Brain microvascular endothelial cell (primary cell): ENCODE measurements around the gene KLHL14.

ENCODE experiments used
- DNase-seq: peaks from one replicate; pipeline ENCODE4 v3.0.0-alpha.2; 2020
- H3K27ac ChIP-seq: fragments of 250-450 bp; sonication (Bioruptor Pico); 2 replicates; pipeline ENCODE4 v1.5.1; 2020; ENCODE audit warnings: mild to moderate bottlenecking, moderate library complexity
- H3K27me3 ChIP-seq: fragments of 250-450 bp; sonication (Bioruptor Pico); replicated peaks from 2 replicates; pipeline ENCODE4 v1.5.1; 2020; ENCODE audit warnings: mild to moderate bottlenecking
- H3K36me3 ChIP-seq: fragments of 250-450 bp; sonication (Bioruptor Pico); replicated peaks from 2 replicates; pipeline ENCODE4 v1.5.1; 2020; ENCODE audit warnings: mild to moderate bottlenecking
- H3K4me3 ChIP-seq: 2 replicates; pipeline ENCODE4 v1.5.1; 2011; ENCODE audit warnings: low read depth, mild to moderate bottlenecking, control low read depth, low read length, moderate library complexity
- in situ Hi-C: cut with HindIII; loops from 2 replicates; pipeline ENCODE4 v1.10.0; 2017; ENCODE audit warnings: low sequenced_read_pairs, low pct_ligation_motif_present
- TF ChIP-seq, protein P1 (sequence below): IDR thresholded peaks from 2 replicates; pipeline ENCODE4 v1.5.1; 2011; ENCODE audit warnings: low read depth, mild to moderate bottlenecking, moderate library complexity, low read length, control low read depth, inconsistent platforms; ENCODE audit errors: missing control alignments

Gene KLHL14

DNA sequence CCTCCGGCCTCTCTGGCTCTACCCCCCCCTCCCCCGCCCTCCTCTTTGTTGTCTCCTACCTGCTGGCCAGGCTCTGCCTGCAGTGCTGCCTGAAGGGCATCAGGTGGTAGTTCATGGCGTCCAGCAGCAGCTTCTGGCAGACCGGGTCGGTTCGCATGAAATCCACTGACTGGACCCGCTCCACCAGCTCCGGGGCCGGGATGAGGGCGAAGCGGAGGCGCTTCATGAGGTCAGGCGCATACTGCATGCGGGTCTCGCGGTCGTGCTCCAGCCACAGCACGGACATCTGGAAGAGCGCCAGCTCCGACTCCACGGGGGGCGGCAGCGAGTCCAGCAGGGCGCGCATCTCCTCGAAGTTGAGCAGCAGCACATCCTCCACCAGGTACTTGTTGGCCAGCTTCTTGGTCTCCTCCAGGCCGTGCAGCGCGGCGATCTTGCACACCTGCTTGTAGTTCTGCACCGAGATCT lies 3.2 kb downstream of the KLHL14 start:
- Histone ChIP-seq H3K27me3 (peaks cover 24% of the 10 kb centered on the region), H3K27ac (no peak overlapping the region), H3K4me3 (no peak overlapping the region), H3K36me3 (no peaks in the 10 kb centered on the region)
- TF ChIP-seq, protein P1, sequence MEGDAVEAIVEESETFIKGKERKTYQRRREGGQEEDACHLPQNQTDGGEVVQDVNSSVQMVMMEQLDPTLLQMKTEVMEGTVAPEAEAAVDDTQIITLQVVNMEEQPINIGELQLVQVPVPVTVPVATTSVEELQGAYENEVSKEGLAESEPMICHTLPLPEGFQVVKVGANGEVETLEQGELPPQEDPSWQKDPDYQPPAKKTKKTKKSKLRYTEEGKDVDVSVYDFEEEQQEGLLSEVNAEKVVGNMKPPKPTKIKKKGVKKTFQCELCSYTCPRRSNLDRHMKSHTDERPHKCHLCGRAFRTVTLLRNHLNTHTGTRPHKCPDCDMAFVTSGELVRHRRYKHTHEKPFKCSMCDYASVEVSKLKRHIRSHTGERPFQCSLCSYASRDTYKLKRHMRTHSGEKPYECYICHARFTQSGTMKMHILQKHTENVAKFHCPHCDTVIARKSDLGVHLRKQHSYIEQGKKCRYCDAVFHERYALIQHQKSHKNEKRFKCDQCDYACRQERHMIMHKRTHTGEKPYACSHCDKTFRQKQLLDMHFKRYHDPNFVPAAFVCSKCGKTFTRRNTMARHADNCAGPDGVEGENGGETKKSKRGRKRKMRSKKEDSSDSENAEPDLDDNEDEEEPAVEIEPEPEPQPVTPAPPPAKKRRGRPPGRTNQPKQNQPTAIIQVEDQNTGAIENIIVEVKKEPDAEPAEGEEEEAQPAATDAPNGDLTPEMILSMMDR, result no peak
- in situ Hi-C loops, result no loop called here
- DNase-seq, result no peak

DNA sequence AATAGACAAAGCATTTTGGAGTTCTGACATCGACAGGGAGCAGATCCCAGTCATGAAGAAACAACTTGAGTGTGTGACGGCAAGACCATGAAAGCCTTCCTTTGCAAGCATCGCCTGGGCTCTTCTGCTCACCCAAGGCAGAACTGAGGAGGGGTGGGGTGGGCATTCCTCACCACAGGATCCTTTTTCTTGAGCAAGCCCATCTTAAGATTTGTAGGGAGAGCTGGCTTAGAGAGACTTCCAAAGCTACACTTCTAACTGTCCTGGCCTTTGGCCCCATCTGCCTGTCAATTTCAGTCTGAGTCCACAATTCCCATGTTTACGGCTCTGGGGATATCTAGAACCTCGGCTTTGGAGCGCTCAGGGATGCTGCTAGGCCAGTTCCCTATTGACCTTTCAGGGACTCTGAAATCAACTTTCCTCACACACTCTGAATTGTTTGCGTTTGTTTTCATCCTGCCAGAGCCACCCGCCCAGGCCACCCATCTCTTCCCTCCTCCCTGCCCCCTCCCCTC lies 3.7 kb downstream of the KLHL14 start:
- Histone ChIP-seq H3K36me3 (no peaks in the 10 kb centered on the region), H3K27ac (no peak overlapping the region), H3K27me3 (peaks cover 24% of the 10 kb centered on the region), H3K4me3 (no peak overlapping the region)
- in situ Hi-C loops, result no loop called here
- TF ChIP-seq, protein P1, result no peak
- DNase-seq, result no peak

DNA sequence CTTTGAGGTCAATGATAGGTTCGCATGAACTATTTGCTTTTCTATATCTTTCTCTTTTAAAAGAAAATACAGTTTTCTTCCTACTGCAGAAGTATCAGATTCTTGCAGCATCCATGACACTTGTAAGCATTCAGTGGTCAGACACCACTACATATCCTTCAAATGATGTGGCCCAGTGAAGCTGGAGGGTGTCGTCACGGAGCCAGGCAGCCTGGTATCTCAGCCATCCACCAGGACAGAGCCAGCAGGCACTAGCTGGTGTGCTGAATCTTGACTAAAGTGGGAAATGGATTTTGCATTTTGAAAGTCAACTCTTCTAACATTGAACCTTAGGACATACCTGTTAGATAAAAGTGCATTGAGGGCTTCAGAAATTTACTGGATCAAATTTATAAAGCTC lies 5.4 kb downstream of the KLHL14 start:
- peaks cover 22% of the 10 kb centered on the region for H3K27me3 ChIP-seq
- no peak overlapping the region for H3K4me3 ChIP-seq
- TF ChIP-seq, protein P1, result no peak
- H3K27ac ChIP-seq, result no peak overlapping the region
- in situ Hi-C loops, result no loop called here
- DNase-seq, result no peak
- H3K36me3 ChIP-seq, result no peaks in the 10 kb centered on the region

DNA sequence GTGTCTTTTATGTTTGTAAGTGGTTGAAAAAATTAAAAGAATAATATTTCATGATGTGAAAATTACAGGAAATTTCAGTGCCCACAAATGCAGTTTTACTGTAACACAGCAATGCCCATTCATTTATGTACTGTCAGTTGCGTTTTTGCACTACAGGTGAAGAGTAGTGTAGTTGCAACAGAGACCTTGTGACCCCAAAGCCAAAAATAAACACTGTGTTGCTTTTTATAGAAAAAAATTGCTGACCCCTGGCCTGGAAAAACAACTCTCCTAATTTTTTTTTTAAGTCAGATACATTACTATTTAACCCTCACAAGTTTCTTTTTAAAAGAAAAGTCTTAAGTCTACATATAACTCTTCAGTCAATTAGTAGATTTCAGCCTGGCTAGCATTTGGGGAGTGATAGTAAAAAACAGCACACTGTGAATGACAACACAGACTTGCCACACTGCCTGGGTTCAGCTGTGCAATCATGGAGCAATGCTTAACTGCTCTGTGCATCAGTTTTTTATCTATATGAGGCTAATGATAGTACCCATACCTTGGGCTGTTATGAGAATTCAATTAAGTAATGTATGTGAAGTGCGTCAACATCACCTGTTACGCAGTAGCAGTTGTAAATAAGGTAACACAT lies 8.1 kb downstream of the KLHL14 start:
- peaks cover 5% of the 10 kb centered on the region for H3K27me3 ChIP-seq

DNA sequence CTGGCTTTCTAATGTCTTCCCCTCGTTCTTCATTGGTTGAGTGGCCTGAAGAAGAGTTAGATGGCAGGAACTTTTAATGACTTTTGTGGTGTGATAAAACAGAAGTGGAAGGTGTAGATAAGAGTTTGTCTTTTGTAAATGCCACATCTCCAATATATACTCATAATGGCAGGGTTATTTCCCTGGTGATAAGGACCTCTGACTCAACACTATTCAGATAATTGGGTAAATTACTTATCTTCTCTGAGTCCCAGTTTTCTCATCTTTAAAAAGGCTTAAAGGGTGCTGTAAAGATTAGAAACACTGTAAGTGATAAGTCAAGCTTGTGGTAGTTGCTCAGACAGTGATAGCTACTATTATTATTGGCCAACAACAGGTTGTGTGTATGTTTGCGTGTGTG lies 9.5 kb downstream of the KLHL14 start:
- Histone ChIP-seq H3K27me3 (no peaks in the 10 kb centered on the region), H3K36me3 (no peaks in the 10 kb centered on the region), H3K4me3 (no peak overlapping the region), H3K27ac (no peak overlapping the region)
- TF ChIP-seq, protein P1, result no peak
- in situ Hi-C loops, result no loop called here
- no peak for DNase-seq

More for the DNA sequence above, 8.1 kb downstream of the KLHL14 start:
- no peak for DNase-seq
- in situ Hi-C loops, result no loop called here
- H3K27ac ChIP-seq, result no peak overlapping the region
- TF ChIP-seq, protein P1, result no peak
- no peaks in the 10 kb centered on the region for H3K36me3 ChIP-seq
- no peak overlapping the region for H3K4me3 ChIP-seq

DNA sequence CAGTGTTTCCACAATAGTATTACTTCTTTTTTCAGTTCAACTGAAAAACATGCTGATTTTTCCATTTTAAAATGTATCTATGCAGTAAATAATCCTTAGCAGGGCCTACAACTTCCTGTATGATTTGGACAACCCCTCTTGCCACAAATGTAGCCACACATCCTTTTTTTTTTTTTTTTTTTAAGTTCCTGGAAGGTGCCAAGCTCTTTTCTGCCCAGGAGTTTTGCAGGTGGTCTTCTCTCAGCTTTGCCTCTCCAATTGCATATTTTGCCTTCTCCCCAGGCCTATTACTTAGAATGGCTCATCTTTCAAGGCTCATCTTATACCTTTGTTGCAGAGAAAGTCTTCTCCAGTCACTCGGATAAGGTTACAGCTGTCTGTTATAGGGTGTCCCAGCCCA lies 11.6 kb downstream of the KLHL14 start:
- no peak overlapping the region for H3K4me3 ChIP-seq
- H3K27ac ChIP-seq, result no peak overlapping the region
- TF ChIP-seq, protein P1, result no peak
- in situ Hi-C loops, result no loop called here
- H3K27me3 ChIP-seq, result no peaks in the 10 kb centered on the region
- no peak for DNase-seq
- no peaks in the 10 kb centered on the region for H3K36me3 ChIP-seq
